PFSK-1 (cell line): ENCODE measurements around the gene RNF135.

ENCODE experiments used
- FOXP2 ChIP-seq: optimal IDR thresholded peaks from 2 replicates; pipeline ENCODE3; 2011; ENCODE audit warnings: borderline replicate concordance, control low read depth, inconsistent platforms; ENCODE audit not compliant: insufficient read depth; ENCODE audit errors: extremely low read length, extremely low read depth
- POLR2AphosphoS5 ChIP-seq: IDR thresholded peaks from 2 replicates; pipeline ENCODE4 v1.6.1; 2012; ENCODE audit warnings: low read depth, mild to moderate bottlenecking, control low read depth, low read length, moderate library complexity
- TAF1 ChIP-seq: IDR thresholded peaks from 2 replicates; pipeline ENCODE4 v1.6.1; 2012; ENCODE audit warnings: low read length, control low read depth, borderline replicate concordance; ENCODE audit not compliant: insufficient read depth

- TF ChIP-seq POLR2AphosphoS5, result no peak
- no peak for TF ChIP-seq TAF1
- TF ChIP-seq FOXP2, result peak; percentile 74
These were observed 20.0 kb upstream of the RNF135 start for GRCh38 chr17:30950669-30951399.
